Retina (tissue), 1 donor: Measurements from ENCODE around the gene RLF.

Source experiments
- DNase-seq: peaks from one replicate; pipeline ENCODE4 v3.0.0-alpha.2; 2016

RLF gene

GRCh38 chr1:40273547-40274166 is 112.5 kb downstream of the RLF start:
- DNase-seq: no peak

GRCh38 chr1:40274331-40274730 is 113.1 kb downstream of the RLF start:
- no peak for DNase-seq

GRCh38 chr1:40276122-40276521 is 114.9 kb downstream of the RLF start:
- DNase-seq: no peak

DNA sequence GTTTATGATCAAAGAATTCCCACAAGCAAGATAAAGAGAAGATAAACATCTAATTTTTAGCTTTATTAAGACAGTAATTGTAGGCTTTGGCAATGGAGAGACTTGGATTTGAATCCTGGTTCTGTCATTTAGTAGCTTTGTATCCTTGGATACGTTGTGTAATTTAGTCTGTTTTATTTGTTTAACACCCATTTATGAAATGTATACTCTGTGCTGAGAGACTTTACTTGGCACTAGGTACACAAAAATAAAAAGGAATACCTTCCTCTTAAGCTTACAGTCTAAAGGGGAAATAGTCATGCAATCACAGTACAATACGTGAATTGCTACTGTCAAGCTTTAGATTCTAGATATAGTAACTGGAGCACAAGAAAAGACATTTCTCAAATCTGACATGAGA is 120.7 kb downstream of the RLF start:
- no peak for DNase-seq
